Psoas muscle (tissue), 8 donors: ENCODE measurements around the gene ACTR1A. TPM values are rescaled to one million over a fixed set of nuclear protein-coding genes. Genes with fewer than 3 reads are reported as not detected.

Source experiments
- ATAC-seq, 4 donors: fragments of 200-7000 bp; cut with Tn5 transposase; one replicate each; pipeline ENCODE4 v1.9.1; 2020; ENCODE audit warnings: moderate library complexity in 3 of 4, mild to moderate bottlenecking in 2 of 4
- DNase-seq, 2 donors: peaks; one replicate each; pipeline ENCODE4 v3.0.0-alpha.2; 2020
- H3K27ac ChIP-seq: fragments of 200-600 bp; one replicate; pipeline ENCODE4 v1.8.0; 2022
- H3K27me3 ChIP-seq, 3 donors: fragments of 200-600 bp in 1 of 3; one replicate each; pipeline versions ENCODE4 v1.6.1 to v1.8.0; 2013 to 2022; ENCODE audit warnings: low read length in 2 of 3, mild to moderate bottlenecking in 2 of 3, moderate library complexity in 1 of 3; ENCODE audit not compliant: insufficient read depth in 3 of 3
- H3K36me3 ChIP-seq, 2 donors: fragments of 200-600 bp in 1 of 2; one replicate each; pipeline versions ENCODE4 v1.6.1 to v1.8.0; 2013 to 2022; ENCODE audit warnings: low read depth in 1 of 2, mild to moderate bottlenecking in 1 of 2, moderate library complexity in 1 of 2; ENCODE audit not compliant: insufficient read depth in 1 of 2
- H3K4me1 ChIP-seq: fragments of 200-600 bp; one replicate; pipeline ENCODE4 v1.8.0; 2022
- H3K4me3 ChIP-seq: fragments of 200-600 bp; one replicate; pipeline ENCODE4 v1.8.0; 2022; ENCODE audit warnings: mild to moderate bottlenecking
- H3K9me3 ChIP-seq: fragments of 200-600 bp; one replicate; pipeline ENCODE4 v1.8.0; 2022
- WGBS, 3 donors: extraction: QIAGEN DNeasy Blood & Tissue Kit; methylation state at CpG; one replicate each; pipeline versions ENCODE4 v1.1.6 to v1.1.7; 2013; 5-methylcytosine and 5-hydroxymethylcytosine counted together
- intact Hi-C, 2 donors: fragments of 100-400 bp; cut with DNase I; formaldehyde crosslinking; loops; one replicate each; pipeline versions ENCODE4 v1.11.0 to v1.14.2; 2022
- polyA plus RNA-seq, 3 donors: library from polyadenylated mRNA; stranded (reverse); fragments of 200-250 nt; gene quantifications; one replicate each; pipeline ENCODE4 v1.2.3, GENCODE V29; 2013
- total RNA-seq, 4 donors: library from RNA; stranded (reverse); fragmentation: NEBNext Ultra II Directional in 2 of 4; extraction: Animal tissue kit (Norgen Biotek cat#: 25700) in 2 of 4; gene quantifications; one replicate each; pipeline versions ENCODE4 v1.2.1 to v1.2.4, GENCODE V29; 2021 to 2023
- TF ChIP-seq, protein P1 (sequence below): fragments of 200-600 bp; IDR thresholded peaks from one replicate; pipeline ENCODE4 v1.8.0; 2022; ENCODE audit warnings: antibody characterized with exemption
- donor health status: healthy with polysubstance abuse.
- donor health status: DM: no; HTN: no; CAD: no; lungs with moderate emphysema.
- donor health status: Bipolar disorder and iron deficiency.
- donor health status: healthy.
- donor health status: DM: yes; HTN: yes; CAD: no.
- donor health status: DM: no; HTN: no; CAD: no.
- donor health status: DM: no; HTN: no; CAD: no.
- donor health status: DM: yes; HTN: yes; CAD: no.

Gene ACTR1A
- total and polyA plus RNA-seq, 7 donors = 76.2 to 188 (median 128) TPM

DNA sequence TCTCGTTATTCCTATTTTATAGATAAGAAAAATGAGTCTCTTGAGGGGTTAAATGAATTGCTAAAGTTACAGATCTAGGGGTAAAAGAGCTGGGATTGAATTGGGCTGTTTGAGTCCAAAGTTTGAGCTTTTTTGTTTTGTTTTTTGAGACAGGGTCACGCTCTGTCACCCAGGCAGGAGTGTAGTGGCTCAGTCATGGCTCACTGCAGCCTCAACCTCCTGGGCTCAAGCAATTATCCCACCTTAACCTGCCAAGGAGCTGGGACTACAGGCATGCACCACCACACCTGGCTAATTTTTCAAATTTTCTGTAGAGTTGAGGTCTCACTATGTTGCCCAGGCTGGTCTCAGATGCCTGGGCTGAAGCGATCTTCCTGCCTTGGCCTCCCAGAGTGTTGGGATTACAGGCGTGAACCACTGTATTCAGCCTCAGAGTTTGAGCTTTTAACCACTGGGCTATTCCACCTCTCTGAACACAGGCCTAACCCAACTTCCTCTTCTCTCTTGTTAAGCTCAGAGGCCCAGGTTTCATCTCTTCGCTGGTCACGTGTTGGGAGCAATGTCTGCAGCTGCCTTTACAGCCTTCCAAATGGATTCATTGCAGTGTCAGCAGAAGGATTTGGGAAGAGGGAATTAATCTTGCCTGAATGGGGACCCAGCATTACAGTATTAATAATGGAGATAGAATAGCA, 9.2 kb upstream of the ACTR1A start:
- Histone ChIP-seq H3K27me3 (no peaks in the 10 kb centered on the region), H3K4me3 (no peak overlapping the region), H3K9me3 (no peaks in the 10 kb centered on the region), H3K36me3 (peaks cover 2 to 58% of the 10 kb centered on the region in 2 donors), H3K27ac (no peak overlapping the region), H3K4me1 (peaks cover 25% of the 10 kb centered on the region)
- ATAC-seq = no peak
- WGBS, 3 donors = 78 to 85% (median 78%) methylated on average over 6 of the region's 6 CpGs
- intact Hi-C loops = no loop called here
- DNase-seq = no peak
- TF ChIP-seq, protein P1, sequence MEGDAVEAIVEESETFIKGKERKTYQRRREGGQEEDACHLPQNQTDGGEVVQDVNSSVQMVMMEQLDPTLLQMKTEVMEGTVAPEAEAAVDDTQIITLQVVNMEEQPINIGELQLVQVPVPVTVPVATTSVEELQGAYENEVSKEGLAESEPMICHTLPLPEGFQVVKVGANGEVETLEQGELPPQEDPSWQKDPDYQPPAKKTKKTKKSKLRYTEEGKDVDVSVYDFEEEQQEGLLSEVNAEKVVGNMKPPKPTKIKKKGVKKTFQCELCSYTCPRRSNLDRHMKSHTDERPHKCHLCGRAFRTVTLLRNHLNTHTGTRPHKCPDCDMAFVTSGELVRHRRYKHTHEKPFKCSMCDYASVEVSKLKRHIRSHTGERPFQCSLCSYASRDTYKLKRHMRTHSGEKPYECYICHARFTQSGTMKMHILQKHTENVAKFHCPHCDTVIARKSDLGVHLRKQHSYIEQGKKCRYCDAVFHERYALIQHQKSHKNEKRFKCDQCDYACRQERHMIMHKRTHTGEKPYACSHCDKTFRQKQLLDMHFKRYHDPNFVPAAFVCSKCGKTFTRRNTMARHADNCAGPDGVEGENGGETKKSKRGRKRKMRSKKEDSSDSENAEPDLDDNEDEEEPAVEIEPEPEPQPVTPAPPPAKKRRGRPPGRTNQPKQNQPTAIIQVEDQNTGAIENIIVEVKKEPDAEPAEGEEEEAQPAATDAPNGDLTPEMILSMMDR = no peak

DNA sequence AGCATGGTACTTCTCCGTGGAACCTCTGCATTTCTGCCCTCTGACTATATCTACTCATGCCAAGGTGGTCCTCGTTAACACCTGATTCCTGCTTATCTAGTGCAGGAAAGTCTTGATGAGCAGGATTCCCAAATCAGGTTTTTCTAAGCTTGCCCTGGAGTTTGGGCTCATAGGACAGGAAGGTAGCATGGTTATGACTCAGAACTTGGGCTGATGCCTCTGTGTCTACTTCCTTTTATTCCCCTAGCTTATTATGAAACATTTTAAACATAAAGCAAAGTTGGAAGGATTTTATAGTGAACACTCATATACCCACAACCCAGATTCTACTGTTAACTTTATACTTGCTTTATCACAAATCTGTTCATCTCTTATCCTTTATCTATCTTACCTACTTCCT, 6.9 kb upstream of the ACTR1A start:
- Histone ChIP-seq H3K27me3 (no peaks in the 10 kb centered on the region), H3K4me1 (peaks cover 39% of the 10 kb centered on the region), H3K36me3 (peaks cover 2 to 53% of the 10 kb centered on the region in 2 donors), H3K27ac (peak overlapping the region; percentile 15), H3K9me3 (no peaks in the 10 kb centered on the region), H3K4me3 (no peak overlapping the region)
- TF ChIP-seq, protein P1 = no peak
- no peak for DNase-seq
- WGBS, 3 donors = 39 to 86% (median 77%) methylated on average over 2 of the region's 2 CpGs
- ATAC-seq = no peak
- intact Hi-C loops = loop anchor here in 1 of 2 donors (5.0 kb wide), 1 partner anchor 43 kb away; no protein-coding TSS in a partner anchor

DNA sequence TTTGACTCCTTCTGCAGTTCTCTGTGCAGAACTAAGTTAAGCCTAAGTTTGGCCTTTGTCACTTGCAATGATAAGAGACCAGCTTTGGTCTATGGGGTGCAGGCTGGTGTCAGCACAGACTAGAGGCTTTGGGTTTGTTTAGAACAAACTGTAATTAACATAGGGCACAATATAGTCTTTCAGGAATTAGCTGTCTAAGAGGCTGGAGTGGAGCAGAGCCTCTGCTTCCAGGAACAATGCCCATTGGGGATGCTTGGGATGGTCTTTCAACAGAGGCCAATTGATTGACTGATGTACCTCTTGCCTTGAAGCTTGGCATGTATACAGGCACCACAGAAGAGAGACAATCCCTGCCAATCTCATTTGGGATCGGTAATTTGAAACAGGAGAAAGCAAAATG, 6.0 kb upstream of the ACTR1A start:
- Histone ChIP-seq H3K4me3 (no peak overlapping the region), H3K9me3 (no peaks in the 10 kb centered on the region), H3K27ac (no peak overlapping the region), H3K36me3 (peaks cover 1 to 44% of the 10 kb centered on the region in 2 donors), H3K27me3 (no peaks in the 10 kb centered on the region), H3K4me1 (peaks cover 39% of the 10 kb centered on the region)
- TF ChIP-seq, protein P1 = no peak
- ATAC-seq (no peak), DNase-seq (no peak)
- WGBS, 3 donors = 24 to 33% (median 29%) methylated on average over 1 of the region's 1 CpG
- intact Hi-C loops = loop anchor here in 1 of 2 donors (5.0 kb wide), 1 partner anchor 44 kb away; no protein-coding TSS in a partner anchor

DNA sequence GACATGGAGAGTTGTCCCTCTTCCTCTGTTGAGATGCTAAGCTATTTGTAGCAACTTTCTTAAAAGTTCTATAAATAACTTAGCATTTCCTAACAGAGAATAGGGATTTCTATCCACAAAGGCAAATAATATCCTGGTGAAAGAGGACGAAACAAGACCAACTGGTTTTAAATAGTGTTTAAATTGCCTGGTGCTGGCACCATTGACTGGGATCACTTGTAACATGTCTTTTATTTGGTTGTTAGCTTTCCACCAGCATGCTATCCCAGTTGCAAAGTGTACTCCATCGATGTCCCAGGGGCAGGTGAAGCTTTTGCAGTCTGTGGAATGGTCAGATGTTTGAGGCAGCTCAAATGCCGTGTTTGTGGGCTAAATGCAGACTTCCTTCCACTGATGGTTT, 5.0 kb upstream of the ACTR1A start:
- no peaks in the 10 kb centered on the region for H3K9me3 ChIP-seq
- WGBS, 3 donors = 38 to 71% (median 54%) methylated on average over 3 of the region's 3 CpGs
- ATAC-seq (no peak), DNase-seq (no peak)
- peaks cover 42% of the 10 kb centered on the region for H3K4me1 ChIP-seq
- H3K27ac ChIP-seq = no peak overlapping the region
- TF ChIP-seq, protein P1 = no peak
- intact Hi-C loops = loop anchor here in 1 of 2 donors (5.0 kb wide), 1 partner anchor 45 kb away; no protein-coding TSS in a partner anchor
- peaks cover 0 to 36% of the 10 kb centered on the region in 2 donors for H3K36me3 ChIP-seq
- H3K4me3 ChIP-seq = no peak overlapping the region
- no peaks in the 10 kb centered on the region for H3K27me3 ChIP-seq
